Transverse colon (tissue), 4 donors: Measurements from ENCODE around the gene GLIS1. TPM values are rescaled to one million over a fixed set of nuclear protein-coding genes. Genes with fewer than 3 reads are reported as not detected.

Experiments used
- DNase-seq: peaks from one replicate; pipeline ENCODE4 v3.0.0-alpha.2; 2019
- H3K27ac ChIP-seq, 4 donors: fragments of 200-600 bp; sonication (generic); 2 replicates each; pipeline ENCODE4 v1.5.1; 2016 to 2018; ENCODE audit warnings: inconsistent platforms in 4 of 4
- H3K27me3 ChIP-seq: fragments of 200-600 bp; sonication (generic); 2 replicates; pipeline ENCODE4 v1.5.1; 2017; ENCODE audit warnings: inconsistent platforms
- H3K36me3 ChIP-seq, 4 donors: fragments of 200-600 bp; sonication (generic); 2 replicates each; pipeline ENCODE4 v1.5.1; 2017 to 2019; ENCODE audit warnings: inconsistent platforms in 4 of 4
- H3K4me1 ChIP-seq, 4 donors: fragments of 200-600 bp; sonication (generic); 2 replicates each; pipeline ENCODE4 v1.5.1; 2017 to 2020; ENCODE audit warnings: inconsistent platforms in 4 of 4
- H3K4me3 ChIP-seq, 4 donors: fragments of 200-600 bp; sonication (generic); 1 replicate in 1 of 4; 2 replicates in 3 of 4; pipeline versions ENCODE4 v1.5.1 to v1.6.1; 2017 to 2019; ENCODE audit warnings: inconsistent platforms in 4 of 4
- H3K9me3 ChIP-seq, 2 donors: fragments of 200-600 bp; sonication (generic); 2 replicates each; pipeline ENCODE4 v1.5.1; 2017 to 2019; ENCODE audit warnings: inconsistent platforms in 2 of 2
- EP300 ChIP-seq: sonication (generic); formaldehyde crosslinking; IDR thresholded peaks from one replicate; pipeline ENCODE4 v1.6.1; 2017; ENCODE audit warnings: antibody characterized with exemption, low read depth
- POLR2A ChIP-seq: fragments of 450-650 bp; IDR thresholded peaks from one replicate; pipeline ENCODE4 v1.6.1; 2016; ENCODE audit warnings: antibody characterized with exemption, mild to moderate bottlenecking, moderate library complexity
- POLR2AphosphoS5 ChIP-seq, 3 donors: sonication (generic); formaldehyde crosslinking; IDR thresholded peaks; one replicate each; pipeline ENCODE4 v1.6.1; 2016; ENCODE audit warnings: antibody characterized with exemption in 3 of 3
- WGBS, 2 donors: methylation state at CpG; one replicate each; pipeline ENCODE4 v1.1.5; 2018; ENCODE audit warnings: low coverage in 1 of 2; 5-methylcytosine and 5-hydroxymethylcytosine counted together
- in situ Hi-C, 4 donors: fragments of 200-750 bp; cut with MboI; loops; one replicate each; pipeline versions ENCODE4 v1.15.0 to v1.15.1; 2017; ENCODE audit warnings: low sequenced_read_pairs in 3 of 4, low pct_ligation_motif_present in 1 of 4, low pct_unique_long_range_greater_than_20kb in 1 of 4
- intact Hi-C: fragments of 100-400 bp; cut with DNase I; formaldehyde crosslinking; loops from one replicate; pipeline ENCODE4 v1.15.1; 2023; ENCODE audit warnings: low total_unique reads
- total RNA-seq, 4 donors: library from RNA; depleted of rRNA; stranded (reverse); fragments of >200 nt; gene quantifications; one replicate each; pipeline ENCODE4 v1.1.0, GENCODE V29; 2016
- TF ChIP-seq, protein P1 (sequence below), 5 experiments: fragments of 200-600 bp in 3 of 5; fragments of 450-650 bp in 2 of 5; sonication (generic) in 3 of 5; IDR thresholded peaks; 1 replicate in 2 of 5; 2 replicates in 3 of 5; pipeline ENCODE4 v1.5.1; 2016 to 2017; ENCODE audit warnings: antibody characterized with exemption in 5 of 5, inconsistent platforms in 3 of 5, mild to moderate bottlenecking in 2 of 5, moderate library complexity in 1 of 5

GLIS1 gene
- total RNA-seq, 4 donors from 2014 or later = 0.16 to 0.75 (median 0.27) TPM; not detected in 1

DNA sequence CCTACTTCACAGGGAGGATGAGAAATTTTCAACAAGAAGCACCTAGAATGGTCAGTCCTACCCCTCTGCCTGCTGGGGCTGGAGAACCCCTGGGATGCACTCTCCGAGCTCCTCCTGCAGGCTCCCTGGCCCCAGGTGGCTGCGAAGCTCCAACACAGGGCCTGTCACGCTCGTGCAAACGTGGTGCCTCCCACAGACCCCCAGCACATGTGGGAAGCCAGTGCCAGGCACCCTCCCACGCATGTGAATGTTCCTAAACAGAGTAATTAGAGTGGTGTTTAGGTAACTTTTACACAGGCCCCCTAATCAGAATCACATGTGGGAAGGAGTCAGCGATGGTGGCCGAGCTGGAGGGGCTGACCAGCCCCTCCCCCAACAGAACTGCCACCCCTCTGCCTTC, 28.4 kb downstream of the GLIS1 start:
- Histone ChIP-seq H3K4me1 (no peaks in the 10 kb centered on the region), H3K4me3 (no peak overlapping the region), H3K27me3 (no peaks in the 10 kb centered on the region), H3K27ac (no peak overlapping the region), H3K36me3 (no peaks in the 10 kb centered on the region), H3K9me3 (no peaks in the 10 kb centered on the region)
- TF ChIP-seq POLR2AphosphoS5 (IDR thresholded peaks at IDR 0.05) = no peak
- TF ChIP-seq, protein P1, sequence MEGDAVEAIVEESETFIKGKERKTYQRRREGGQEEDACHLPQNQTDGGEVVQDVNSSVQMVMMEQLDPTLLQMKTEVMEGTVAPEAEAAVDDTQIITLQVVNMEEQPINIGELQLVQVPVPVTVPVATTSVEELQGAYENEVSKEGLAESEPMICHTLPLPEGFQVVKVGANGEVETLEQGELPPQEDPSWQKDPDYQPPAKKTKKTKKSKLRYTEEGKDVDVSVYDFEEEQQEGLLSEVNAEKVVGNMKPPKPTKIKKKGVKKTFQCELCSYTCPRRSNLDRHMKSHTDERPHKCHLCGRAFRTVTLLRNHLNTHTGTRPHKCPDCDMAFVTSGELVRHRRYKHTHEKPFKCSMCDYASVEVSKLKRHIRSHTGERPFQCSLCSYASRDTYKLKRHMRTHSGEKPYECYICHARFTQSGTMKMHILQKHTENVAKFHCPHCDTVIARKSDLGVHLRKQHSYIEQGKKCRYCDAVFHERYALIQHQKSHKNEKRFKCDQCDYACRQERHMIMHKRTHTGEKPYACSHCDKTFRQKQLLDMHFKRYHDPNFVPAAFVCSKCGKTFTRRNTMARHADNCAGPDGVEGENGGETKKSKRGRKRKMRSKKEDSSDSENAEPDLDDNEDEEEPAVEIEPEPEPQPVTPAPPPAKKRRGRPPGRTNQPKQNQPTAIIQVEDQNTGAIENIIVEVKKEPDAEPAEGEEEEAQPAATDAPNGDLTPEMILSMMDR (IDR thresholded peaks at IDR 0.05) = no peak
- no peak for DNase-seq
- in situ Hi-C loops = no loop called here
- intact Hi-C loops = no loop called here
- WGBS, 2 donors = 73% methylated on average over 8 of the region's 8 CpGs; no CpG with 5 or more reads in 1 of the 2 donors

DNA sequence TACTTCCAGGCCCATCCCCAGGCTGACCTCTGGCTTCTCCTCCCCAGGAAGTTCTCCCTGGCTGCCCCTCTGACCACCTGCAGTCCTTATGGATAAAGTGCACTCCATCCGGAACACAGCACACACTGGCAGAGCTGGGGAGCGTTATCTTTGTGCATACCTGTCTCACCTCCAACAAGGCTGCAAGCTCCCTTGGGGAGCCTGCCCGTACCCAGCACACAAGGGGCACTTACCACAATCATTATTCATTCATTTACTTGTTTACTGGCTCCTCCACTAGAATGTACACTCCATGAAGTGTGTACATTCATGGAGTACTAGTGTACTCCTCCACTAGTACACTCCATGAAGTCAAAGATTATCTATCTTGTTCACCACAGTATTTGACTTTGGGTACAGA, 30.3 kb downstream of the GLIS1 start:
- in situ Hi-C loops = no loop called here
- no peak for DNase-seq
- no peaks in the 10 kb centered on the region for H3K27me3 ChIP-seq

DNA sequence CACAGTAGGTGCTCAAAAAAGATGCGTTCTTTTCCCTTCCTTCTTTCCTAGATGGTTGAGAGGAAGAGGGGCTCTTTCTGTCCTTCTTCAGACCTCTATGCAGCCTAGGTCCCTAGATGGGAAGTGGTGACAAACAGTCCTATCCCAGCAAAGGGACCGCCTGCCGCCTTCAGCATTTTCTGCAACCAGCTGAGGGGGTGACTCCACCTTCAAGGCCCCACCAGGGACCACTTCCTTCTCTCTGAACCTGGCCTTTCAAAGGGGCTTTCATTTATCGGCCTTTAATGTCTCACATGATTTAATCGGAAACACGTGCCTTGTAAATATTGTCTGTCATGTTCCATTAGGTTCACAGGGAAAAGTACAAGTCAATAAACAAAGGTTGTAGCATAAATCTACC, 32.6 kb downstream of the GLIS1 start:
- 50 to 56% methylated on average over 6 of the region's 6 CpGs for WGBS, 2 donors
- Histone ChIP-seq H3K27ac (no peak overlapping the region), H3K4me1 (no peaks in the 10 kb centered on the region), H3K9me3 (no peaks in the 10 kb centered on the region), H3K36me3 (no peaks in the 10 kb centered on the region), H3K4me3 (no peak overlapping the region), H3K27me3 (no peaks in the 10 kb centered on the region)
- intact Hi-C loops (no loop called here), in situ Hi-C loops (no loop called here)
- no peak for DNase-seq
- TF ChIP-seq EP300 (no peak), POLR2AphosphoS5 (IDR thresholded peaks at IDR 0.05) (no peak), POLR2A (no peak)
- TF ChIP-seq, protein P1 (IDR thresholded peaks at IDR 0.05) = no peak

More for the DNA sequence above, 30.3 kb downstream of the GLIS1 start:
- Histone ChIP-seq H3K4me3 (no peak overlapping the region), H3K27ac (no peak overlapping the region), H3K9me3 (no peaks in the 10 kb centered on the region), H3K4me1 (no peaks in the 10 kb centered on the region), H3K36me3 (no peaks in the 10 kb centered on the region)
- TF ChIP-seq POLR2AphosphoS5 (IDR thresholded peaks at IDR 0.05) = no peak
- no peak for TF ChIP-seq EP300
- TF ChIP-seq POLR2A = no peak
- TF ChIP-seq, protein P1 (IDR thresholded peaks at IDR 0.05) = no peak
- intact Hi-C loops = no loop called here
- 85% methylated on average over 3 of the region's 3 CpGs; no CpG with 5 or more reads in 1 of the 2 donors for WGBS, 2 donors

DNA sequence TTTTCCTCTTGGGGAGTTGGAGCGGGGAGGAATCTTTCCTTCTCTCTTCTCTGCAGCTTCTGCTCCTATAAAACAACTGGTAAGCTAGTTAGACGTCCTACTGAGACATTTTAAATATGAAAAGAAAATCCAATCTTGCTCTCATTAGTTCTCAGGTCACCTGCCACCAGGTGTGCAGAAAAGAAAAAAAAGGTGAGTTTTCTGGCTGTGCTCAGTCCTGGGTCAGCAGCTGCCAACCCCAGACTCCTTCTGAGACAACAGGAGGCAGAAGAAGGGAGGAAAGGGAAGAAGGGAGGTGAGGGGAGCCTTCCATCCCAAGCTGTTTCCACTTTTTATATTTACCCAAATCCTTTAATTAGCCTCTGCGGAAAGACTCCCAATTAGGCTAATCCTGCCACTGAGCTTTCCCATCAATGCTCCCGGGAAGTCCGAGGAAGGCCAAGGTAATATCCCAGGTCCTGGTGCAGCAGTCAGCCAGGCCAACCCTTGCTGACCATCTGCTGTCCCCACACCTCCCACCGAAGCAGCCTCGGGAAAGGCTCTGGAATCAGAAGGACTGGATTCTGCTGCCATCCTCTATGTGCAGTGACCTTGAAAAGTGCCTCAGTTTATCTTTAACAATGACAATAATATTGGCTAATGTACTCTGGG, 33.4 kb downstream of the GLIS1 start:
- intact Hi-C loops = no loop called here
- no peak overlapping the region for H3K4me3 ChIP-seq
- no peak for DNase-seq
- H3K27ac ChIP-seq = no peak overlapping the region
- H3K36me3 ChIP-seq = no peaks in the 10 kb centered on the region
- no peaks in the 10 kb centered on the region for H3K4me1 ChIP-seq
- H3K27me3 ChIP-seq = no peaks in the 10 kb centered on the region
- no peak for TF ChIP-seq POLR2A
- TF ChIP-seq, protein P1 (IDR thresholded peaks at IDR 0.05) = no peak
- no peak for TF ChIP-seq POLR2AphosphoS5 (IDR thresholded peaks at IDR 0.05)
- TF ChIP-seq EP300 = no peak
- in situ Hi-C loops = no loop called here
- H3K9me3 ChIP-seq = no peaks in the 10 kb centered on the region
- WGBS, 2 donors = 75 to 80% methylated on average over 1 to 7 of the region's 7 CpGs
